OCI-LY3 (cell line): ENCODE results near the gene SLC7A1.

Experiments used
- H2AFZ ChIP-seq: fragments of 200-600, 300-600 bp; shearing (Covaris generic); 2 replicates; pipeline ENCODE4 v1.6.0; 2014; ENCODE audit warnings: antibody characterized with exemption, low read depth, low read length
- H3K27ac ChIP-seq: fragments of 200-600, 300-600 bp; sonication (generic); 2 replicates; pipeline ENCODE4 v1.5.1; 2014; ENCODE audit warnings: mild to moderate bottlenecking, low read length, moderate library complexity, mixed read lengths
- H3K27me3 ChIP-seq: fragments of 200-600, 300-600 bp; sonication (generic); 2 replicates; pipeline ENCODE4 v1.6.1; 2014; ENCODE audit warnings: low read depth, low read length, mixed read lengths
- H3K36me3 ChIP-seq: fragments of 200-600, 300-600 bp; sonication (generic); replicated peaks from 2 replicates; pipeline ENCODE3; 2014; ENCODE audit warnings: low read depth, low read length, mixed read lengths
- H3K4me1 ChIP-seq: fragments of 300-600, 200-600 bp; sonication (generic); 2 replicates; pipeline ENCODE4 v1.6.1; 2014; ENCODE audit warnings: low read length, mixed read lengths
- H3K4me2 ChIP-seq: fragments of 200-600, 300-600 bp; sonication (generic); 2 replicates; pipeline ENCODE4 v1.6.1; 2014; ENCODE audit warnings: low read length, mixed read lengths
- H3K4me3 ChIP-seq: fragments of 300-600, 200-600 bp; sonication (generic); 2 replicates; pipeline ENCODE4 v1.5.1; 2014; ENCODE audit warnings: antibody characterized with exemption, mild to moderate bottlenecking, low read length, moderate library complexity
- H3K79me2 ChIP-seq: fragments of 300-600, 200-600 bp; shearing (Covaris generic); 2 replicates; pipeline ENCODE4 v1.6.1; 2014; ENCODE audit warnings: mild to moderate bottlenecking, low read length, mixed read lengths
- H3K9ac ChIP-seq: fragments of 300-600, 200-600 bp; shearing (Covaris generic); 2 replicates; pipeline ENCODE4 v1.6.0; 2014; ENCODE audit warnings: mild to moderate bottlenecking, low read length, moderate library complexity
- H3K9me3 ChIP-seq: fragments of 200-600, 300-600 bp; shearing (Covaris generic); 2 replicates; pipeline ENCODE4 v1.6.1; 2014; ENCODE audit warnings: low read length, mixed read lengths; ENCODE audit not compliant: insufficient read depth
- H4K20me1 ChIP-seq: fragments of 200-600, 300-600 bp; sonication (generic); 2 replicates; pipeline ENCODE4 v1.6.1; 2016; ENCODE audit warnings: low read length, mixed read lengths; ENCODE audit not compliant: insufficient read depth
- EZH2phosphoT487 ChIP-seq: fragments of 200-600 bp; shearing (Covaris generic); IDR thresholded peaks from 2 replicates; pipeline ENCODE4 v1.6.1; 2018; ENCODE audit warnings: antibody characterized with exemption, mixed run types, low read depth
- TF ChIP-seq, protein P1 (sequence below): fragments of 200-600, 300-600 bp; sonication (generic); IDR thresholded peaks from 2 replicates; pipeline ENCODE4 v1.5.1; 2014; ENCODE audit warnings: antibody characterized with exemption, low read length, low read depth

SLC7A1 gene

DNA sequence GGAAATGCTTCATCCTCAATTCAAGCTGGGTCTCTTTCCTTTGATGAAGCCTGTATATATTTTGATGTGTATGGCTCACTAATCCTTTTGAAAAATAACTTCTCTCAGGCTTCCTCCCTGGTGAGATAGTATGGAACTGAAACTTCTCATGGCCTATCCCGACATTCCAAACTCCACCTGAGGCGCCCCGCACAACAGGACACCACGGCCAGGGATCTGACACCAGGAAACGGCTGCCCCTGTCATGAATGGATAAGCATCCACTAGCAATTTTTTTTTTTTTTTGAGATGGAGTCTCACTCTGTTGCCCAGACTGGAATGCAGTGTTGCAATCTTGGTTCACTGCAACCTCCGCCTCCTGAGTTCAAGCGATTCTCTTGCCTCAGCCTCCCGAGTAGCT lies 16.4 kb downstream of the SLC7A1 start:
- Histone ChIP-seq H3K9me3 (no peaks in the 10 kb centered on the region), H4K20me1 (peaks cover 98% of the 10 kb centered on the region), H3K4me2 (no peak overlapping the region), H3K36me3 (peaks cover 16% of the 10 kb centered on the region), H3K9ac (no peak overlapping the region), H3K4me3 (no peak overlapping the region), H2AFZ (no peak overlapping the region), H3K27ac (no peak overlapping the region), H3K79me2 (peaks cover 100% of the 10 kb centered on the region), H3K27me3 (no peaks in the 10 kb centered on the region), H3K4me1 (peaks cover 3% of the 10 kb centered on the region)
- TF ChIP-seq, protein P1, sequence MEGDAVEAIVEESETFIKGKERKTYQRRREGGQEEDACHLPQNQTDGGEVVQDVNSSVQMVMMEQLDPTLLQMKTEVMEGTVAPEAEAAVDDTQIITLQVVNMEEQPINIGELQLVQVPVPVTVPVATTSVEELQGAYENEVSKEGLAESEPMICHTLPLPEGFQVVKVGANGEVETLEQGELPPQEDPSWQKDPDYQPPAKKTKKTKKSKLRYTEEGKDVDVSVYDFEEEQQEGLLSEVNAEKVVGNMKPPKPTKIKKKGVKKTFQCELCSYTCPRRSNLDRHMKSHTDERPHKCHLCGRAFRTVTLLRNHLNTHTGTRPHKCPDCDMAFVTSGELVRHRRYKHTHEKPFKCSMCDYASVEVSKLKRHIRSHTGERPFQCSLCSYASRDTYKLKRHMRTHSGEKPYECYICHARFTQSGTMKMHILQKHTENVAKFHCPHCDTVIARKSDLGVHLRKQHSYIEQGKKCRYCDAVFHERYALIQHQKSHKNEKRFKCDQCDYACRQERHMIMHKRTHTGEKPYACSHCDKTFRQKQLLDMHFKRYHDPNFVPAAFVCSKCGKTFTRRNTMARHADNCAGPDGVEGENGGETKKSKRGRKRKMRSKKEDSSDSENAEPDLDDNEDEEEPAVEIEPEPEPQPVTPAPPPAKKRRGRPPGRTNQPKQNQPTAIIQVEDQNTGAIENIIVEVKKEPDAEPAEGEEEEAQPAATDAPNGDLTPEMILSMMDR, result no peak
- no peak for TF ChIP-seq EZH2phosphoT487

DNA sequence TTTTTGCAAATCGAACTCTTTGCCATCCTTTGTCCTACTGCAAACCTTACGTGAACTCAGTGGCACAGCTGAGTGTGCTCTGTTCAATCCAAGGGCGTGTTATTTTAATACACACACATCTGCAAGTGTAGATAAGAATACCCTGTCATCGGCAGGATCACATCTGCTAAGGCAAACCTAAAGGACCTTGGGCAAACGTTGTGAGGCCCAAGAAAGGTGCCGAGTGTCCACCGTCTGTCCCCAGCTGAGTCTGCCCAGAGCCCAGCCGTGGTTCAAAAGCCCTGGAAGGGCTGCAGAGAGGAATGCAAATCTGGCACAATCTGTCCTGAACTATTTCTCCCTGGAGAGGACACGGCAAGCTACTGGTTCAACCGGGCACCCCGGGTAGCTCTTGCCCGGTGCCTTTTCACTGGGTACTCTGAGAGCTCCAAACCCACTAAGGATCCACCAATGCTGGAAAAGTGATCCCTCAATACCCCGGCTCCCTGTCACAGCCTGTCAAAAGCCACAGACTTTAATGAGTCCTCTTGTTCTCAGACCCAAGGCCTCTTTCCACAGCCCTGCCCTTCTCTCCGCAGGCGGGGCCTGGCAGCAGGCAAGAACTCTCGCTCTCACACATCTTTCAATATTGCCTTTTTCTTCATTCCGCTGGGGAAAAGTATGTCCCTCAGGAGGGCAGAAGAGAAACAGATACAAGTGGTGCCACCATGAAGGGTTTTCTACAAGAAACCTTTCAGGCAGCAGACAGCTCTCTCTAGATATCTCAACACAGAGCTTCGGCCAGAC lies 17.0 kb downstream of the SLC7A1 start:
- H3K27ac ChIP-seq, result no peak overlapping the region
- H3K27me3 ChIP-seq, result no peaks in the 10 kb centered on the region
- H4K20me1 ChIP-seq, result peaks cover 98% of the 10 kb centered on the region
- H3K9ac ChIP-seq, result no peak overlapping the region
- H3K4me3 ChIP-seq, result no peak overlapping the region
- H2AFZ ChIP-seq, result no peak overlapping the region
- peaks cover 16% of the 10 kb centered on the region for H3K36me3 ChIP-seq
- H3K9me3 ChIP-seq, result no peaks in the 10 kb centered on the region
- peaks cover 9% of the 10 kb centered on the region for H3K4me1 ChIP-seq
- no peak overlapping the region for H3K4me2 ChIP-seq
- no peak for TF ChIP-seq EZH2phosphoT487
- TF ChIP-seq, protein P1, result no peak
- H3K79me2 ChIP-seq, result peaks cover 100% of the 10 kb centered on the region

DNA sequence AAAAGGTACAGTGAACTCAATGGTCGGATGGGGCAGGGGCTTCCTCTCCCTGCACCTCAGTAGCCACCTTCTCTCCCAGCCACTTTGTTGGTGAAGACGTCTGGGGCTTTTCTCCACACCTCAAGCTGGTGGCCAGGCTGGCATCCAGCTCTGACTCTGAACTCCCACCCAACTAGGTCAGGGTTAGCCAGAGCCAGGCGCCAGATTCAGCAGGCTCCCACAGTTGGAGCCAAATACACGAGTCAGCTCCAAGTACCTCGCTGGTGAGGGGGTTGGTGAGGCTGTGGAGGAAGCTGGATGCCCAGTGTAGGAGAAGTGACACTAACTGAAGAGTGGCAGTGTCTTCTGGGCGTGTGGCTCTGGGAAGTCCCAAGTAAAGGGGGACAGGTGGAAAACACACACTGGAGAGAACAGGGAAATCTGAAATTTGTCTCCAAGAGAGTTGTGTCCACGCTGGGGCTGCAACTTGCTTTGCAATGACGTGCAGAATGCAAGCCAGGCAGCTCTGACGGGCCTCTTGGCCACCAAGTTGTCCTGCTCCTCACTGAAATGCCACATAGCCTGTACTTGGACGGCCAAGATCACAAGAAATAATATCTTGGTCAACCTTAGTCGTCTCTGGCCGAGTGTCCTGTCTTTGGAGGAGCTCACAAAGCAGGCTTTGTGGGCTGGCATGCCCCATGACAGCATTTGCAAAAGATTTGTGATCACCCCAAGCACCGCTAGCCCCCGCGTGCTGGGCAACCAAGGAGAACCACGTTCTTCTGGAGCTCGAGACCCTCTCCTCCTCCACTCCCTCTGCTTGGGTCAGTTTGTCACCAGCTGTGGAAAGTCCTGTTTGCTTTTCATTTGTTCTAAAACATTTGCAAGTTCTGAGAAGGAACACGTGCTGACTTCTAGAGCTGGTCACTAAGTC lies 18.1 kb downstream of the SLC7A1 start:
- Histone ChIP-seq H2AFZ (no peak overlapping the region), H3K4me2 (no peak overlapping the region), H4K20me1 (peaks cover 98% of the 10 kb centered on the region), H3K4me1 (peaks cover 15% of the 10 kb centered on the region), H3K27me3 (no peaks in the 10 kb centered on the region), H3K9ac (no peak overlapping the region), H3K79me2 (peaks cover 100% of the 10 kb centered on the region), H3K4me3 (no peak overlapping the region), H3K27ac (no peak overlapping the region), H3K36me3 (peaks cover 16% of the 10 kb centered on the region), H3K9me3 (no peaks in the 10 kb centered on the region)
- no peak for TF ChIP-seq EZH2phosphoT487
- TF ChIP-seq, protein P1, result no peak

DNA sequence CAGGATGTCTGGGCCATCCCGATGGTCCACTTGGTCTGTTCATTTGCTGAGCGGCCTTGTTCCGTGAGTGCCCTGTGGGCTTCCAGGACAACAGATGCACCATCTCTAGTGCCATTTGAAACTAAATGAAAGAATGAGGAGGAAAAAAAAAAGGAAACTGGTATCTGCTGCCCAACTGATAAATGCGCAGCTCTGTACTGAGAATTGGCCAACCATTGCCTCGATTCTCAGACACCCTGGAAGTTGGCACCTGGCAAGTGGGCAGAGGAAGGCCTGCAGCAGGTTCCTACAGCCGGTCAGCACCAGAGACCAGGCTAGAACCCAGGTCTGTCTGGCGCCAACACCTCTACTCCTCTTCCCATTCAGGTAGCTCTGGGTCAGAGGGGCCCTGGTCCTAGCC lies 18.9 kb downstream of the SLC7A1 start:
- Histone ChIP-seq H3K4me3 (no peak overlapping the region), H4K20me1 (peaks cover 98% of the 10 kb centered on the region), H3K4me1 (peaks cover 15% of the 10 kb centered on the region), H3K9ac (no peak overlapping the region), H3K79me2 (peaks cover 100% of the 10 kb centered on the region), H3K4me2 (no peak overlapping the region), H3K27me3 (no peaks in the 10 kb centered on the region), H3K36me3 (peaks cover 16% of the 10 kb centered on the region), H3K9me3 (no peaks in the 10 kb centered on the region), H2AFZ (no peak overlapping the region), H3K27ac (no peak overlapping the region)
- no peak for TF ChIP-seq EZH2phosphoT487
- TF ChIP-seq, protein P1, result no peak
